Activated naive CD4-positive, alpha-beta T cell treated with anti-CD3 and anti-CD28 coated beads, Interleukin-2, amount 50 U/mL, for 72 hours (primary cell): Measurements from ENCODE around the gene CBX1. TPM values are rescaled to one million over a fixed set of nuclear protein-coding genes. Genes with fewer than 3 reads are reported as not detected.

ENCODE experiments used
- ATAC-seq, 2 donors: fragments of 150-1000 bp; cut with Tn5 transposase; 2 replicates each; pipeline ENCODE4 v1.10.0; 2021; ENCODE audit warnings: mild to moderate bottlenecking in 2 of 2, moderate library complexity in 2 of 2
- DNase-seq, 2 donors: peaks; one replicate each; pipeline ENCODE4 v3.0.0; 2021 to 2022; ENCODE audit warnings: low spot score in 2 of 2
- H3K27ac Mint-ChIP-seq, 2 donors: one replicate each; pipeline ENCODE4 v1.8.0; 2022; ENCODE audit warnings: mild to moderate bottlenecking in 2 of 2, mixed read lengths in 2 of 2
- H3K36me3 Mint-ChIP-seq, 2 donors: one replicate each; pipeline ENCODE4 v1.8.0; 2022; ENCODE audit warnings: mixed read lengths in 2 of 2
- H3K9me3 Mint-ChIP-seq, 2 donors: one replicate each; pipeline ENCODE4 v1.8.0; 2022; ENCODE audit warnings: mixed read lengths in 2 of 2
- total RNA-seq, 2 donors: library from RNA; stranded (reverse); gene quantifications; one replicate each; pipeline ENCODE4 v1.2.3, GENCODE V29; 2022

The CBX1 gene
- total RNA-seq, 2 donors from 2014 or later = 29.1 to 66.5 TPM

- DNase-seq (no peak), ATAC-seq (no peak)
- Mint-ChIP-seq H3K36me3 (no peaks in the 10 kb centered on the region), H3K27ac (no peak overlapping the region), H3K9me3 (no peaks in the 10 kb centered on the region)
Observed at GRCh38 chr17:48027322-48027981, 73.8 kb downstream of the CBX1 start.

DNA sequence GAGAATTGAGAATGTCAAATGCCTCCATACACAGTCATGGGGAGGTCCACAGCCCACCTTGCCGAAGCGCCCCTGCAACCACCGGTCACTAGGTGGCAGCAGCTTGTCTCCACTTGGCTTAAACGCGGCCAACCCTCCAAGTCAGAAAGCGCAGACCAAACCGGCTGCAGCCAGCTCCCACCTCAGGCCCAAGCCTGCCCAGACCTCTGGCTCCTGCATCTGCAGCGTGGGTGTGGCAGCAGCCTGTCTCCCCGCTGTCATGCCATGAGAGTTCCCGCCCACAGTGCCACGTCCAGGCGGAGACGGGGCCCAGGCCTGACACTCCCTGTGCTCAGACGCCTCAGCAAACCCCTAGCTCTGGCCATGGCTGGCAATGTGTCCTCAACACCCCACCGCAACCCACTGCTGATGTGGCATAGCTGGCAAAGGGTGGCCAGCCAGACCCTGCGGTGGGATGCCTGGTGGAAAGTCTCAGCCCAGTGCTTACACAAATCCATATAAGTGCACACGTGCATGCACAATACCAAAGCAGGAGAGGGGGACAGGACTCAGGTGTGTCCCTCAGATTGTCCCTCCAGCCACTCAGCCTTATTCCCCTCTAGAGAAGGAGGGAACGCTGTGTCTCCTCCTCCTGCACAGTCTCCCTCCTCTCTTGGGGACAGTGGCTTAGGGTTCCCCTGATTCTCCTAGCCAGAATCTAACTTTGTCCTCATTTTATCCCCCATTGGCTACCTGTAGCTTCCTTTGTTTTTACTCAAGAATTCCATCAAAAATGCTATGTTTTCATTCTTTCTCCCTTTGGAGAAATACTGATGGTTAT is 74.6 kb downstream of the CBX1 start:
- no peaks in the 10 kb centered on the region for H3K9me3 Mint-ChIP-seq
- no peak overlapping the region for H3K27ac Mint-ChIP-seq
- H3K36me3 Mint-ChIP-seq = no peaks in the 10 kb centered on the region
- ATAC-seq = peak in 1 of 2 donors; percentile 19
- peak; percentile 67 to 80 for DNase-seq

DNA sequence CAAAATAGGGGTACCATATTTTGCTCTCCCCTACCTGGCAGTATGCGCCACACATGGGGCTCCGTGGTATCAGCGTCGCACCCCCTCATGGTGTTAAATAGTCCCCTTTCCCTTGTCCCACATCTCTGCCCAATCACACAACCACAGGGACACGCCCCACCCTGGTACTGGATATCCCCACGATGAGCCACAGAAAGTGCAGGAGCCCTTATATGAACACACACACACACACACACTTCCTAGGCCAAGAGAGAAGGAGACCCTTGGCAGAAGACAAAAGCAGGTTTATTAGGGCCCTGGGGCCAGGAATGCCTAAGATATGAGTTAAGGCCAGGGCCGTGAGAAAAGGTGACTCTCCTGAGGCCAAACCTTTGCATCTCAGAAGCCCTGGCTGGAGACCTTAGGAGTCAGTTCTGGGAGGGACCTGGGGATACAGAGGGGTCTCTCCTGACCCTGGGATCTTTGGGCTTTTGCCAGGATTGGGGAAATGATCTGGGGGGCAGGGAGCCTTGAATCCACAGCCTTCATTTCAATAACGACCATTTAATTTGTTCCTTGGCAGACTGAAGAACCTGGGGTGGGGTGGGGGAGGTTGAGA is 75.3 kb downstream of the CBX1 start:
- Mint-ChIP-seq H3K36me3 (no peaks in the 10 kb centered on the region), H3K27ac (no peak overlapping the region), H3K9me3 (no peaks in the 10 kb centered on the region)
- DNase-seq (no peak), ATAC-seq (no peak)

DNA sequence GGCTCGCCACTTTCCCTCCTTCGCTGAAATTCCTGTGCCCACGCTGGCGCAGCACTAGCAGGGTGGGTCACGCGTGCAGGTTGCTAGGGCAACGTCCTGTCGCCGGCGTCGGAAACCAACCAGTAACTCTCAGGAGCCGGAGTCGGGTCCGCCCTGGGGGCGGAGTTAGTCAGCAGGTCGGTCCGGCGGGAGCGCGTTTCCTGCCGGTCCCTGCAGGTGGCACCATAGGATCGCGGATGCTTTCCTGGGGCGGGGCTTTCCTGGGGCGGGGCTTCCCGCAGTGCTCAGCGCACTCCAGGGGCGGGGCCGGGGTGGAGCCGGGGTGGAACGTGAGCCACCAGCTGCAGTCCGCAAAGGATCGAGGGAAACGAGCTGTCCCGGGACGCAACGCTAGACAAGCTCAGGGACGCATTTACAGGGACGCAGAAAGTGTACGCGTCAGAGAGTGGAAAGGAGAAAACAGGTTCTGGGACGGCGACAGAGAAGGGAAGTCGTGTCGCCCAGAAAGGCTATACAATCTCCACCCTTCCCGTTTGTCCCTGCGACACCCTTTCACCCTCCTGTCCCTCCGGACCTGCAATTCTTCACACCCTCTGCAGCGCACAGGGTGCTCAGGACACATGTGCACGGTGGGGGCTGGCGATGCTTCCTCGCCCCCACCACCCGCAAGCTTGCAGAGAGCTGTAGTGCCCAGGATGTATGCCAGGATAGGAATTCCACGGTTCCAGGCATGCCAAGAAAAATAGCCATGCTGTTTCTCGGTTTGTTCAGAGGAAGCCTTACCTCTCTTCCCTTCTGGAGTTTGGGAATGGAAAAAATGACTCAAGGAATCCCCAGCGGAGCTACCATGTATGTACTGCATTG is 76.0 kb downstream of the CBX1 start:
- H3K27ac Mint-ChIP-seq = peak overlapping the region in 1 of 2 donors; percentile 65
- peak; percentile 93 to 94 for ATAC-seq
- no peaks in the 10 kb centered on the region for H3K36me3 Mint-ChIP-seq
- peak; percentile 93 to 98 for DNase-seq
- H3K9me3 Mint-ChIP-seq = no peaks in the 10 kb centered on the region

DNA sequence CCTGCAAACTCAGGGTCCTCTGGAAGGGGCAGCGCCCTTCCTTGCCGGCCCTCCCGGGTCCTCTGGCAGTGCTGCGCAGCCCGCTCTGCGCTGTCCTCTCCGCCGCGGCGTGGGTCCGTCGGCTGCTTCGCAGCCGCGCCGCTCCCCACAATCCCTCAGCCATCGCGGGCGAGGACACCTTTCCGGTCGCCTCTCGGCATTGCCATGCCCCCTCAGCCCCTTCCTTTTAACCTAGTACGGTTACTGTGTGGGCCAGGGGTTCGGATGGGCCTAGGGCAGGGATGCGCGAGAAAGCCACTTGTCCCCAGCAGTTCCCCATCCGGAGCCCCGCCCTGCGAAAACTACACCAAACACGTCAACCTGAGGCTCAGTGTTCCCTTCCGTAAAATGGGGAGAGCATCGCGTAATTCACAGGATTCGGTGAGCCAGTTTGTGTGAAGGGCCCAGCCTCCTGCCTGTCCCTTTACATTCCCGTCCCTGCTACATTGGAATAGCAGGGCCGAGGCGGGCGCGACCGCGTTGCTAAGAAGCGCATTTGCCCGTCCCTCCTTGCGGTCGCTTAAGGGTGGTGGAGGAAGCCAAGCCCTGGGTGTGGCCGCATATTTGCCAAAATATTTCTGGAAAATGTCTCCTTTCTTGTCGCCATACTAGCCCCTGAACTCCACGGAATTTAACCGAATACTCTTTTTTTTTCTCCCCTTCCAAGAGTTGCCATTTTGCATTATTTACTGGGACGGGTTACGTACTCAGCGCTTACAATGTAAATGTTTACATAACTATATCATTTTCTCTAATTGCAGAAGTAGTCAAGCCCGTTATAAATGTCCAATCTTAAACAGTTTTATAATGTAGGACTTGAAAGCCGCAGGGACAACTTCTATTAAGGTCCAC is 76.9 kb downstream of the CBX1 start:
- Mint-ChIP-seq H3K9me3 (no peaks in the 10 kb centered on the region), H3K27ac (peak overlapping the region in 1 of 2 donors; percentile 65), H3K36me3 (no peaks in the 10 kb centered on the region)
- ATAC-seq (peak in 1 of 2 donors; percentile 13), DNase-seq (peak in 1 of 2 donors; percentile 44)

DNA sequence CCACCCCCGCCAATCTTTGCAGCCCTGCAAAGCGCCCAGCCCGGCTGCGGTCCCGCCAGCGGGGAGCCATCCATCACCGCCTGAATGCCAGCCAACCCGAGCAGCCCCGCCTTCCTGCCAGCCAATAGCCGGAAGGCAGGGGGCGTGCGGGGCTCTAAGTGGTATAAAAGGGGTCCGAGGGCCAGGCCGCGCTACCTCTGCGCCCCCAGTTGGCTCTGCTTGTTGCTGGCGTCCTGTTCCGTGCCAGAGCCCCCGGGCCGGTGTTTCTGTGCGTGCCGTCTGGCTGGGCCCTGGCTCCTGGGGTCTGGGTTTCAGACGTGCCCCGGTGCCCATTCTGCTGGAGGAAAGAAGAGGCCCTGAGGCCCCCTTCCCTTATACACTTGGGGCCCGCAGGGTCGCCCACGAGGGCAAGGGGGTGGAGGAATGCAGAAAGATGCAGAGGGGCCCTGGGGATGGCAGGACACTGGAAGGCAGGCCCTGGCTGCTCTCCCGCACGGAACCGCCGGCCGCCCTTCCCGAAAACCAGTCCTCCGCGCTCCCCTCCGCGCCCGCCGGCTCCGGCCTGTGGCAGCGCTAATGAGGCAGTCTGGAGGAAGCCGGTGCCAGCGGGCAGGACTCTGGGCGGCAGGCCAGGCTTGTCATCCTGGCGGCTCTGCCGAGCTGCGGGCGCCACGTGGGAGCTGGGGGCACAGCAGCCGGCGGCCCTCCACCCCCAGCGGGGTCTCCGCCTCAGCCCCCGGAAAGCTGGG is 77.7 kb downstream of the CBX1 start:
- Mint-ChIP-seq H3K36me3 (no peaks in the 10 kb centered on the region), H3K27ac (no peak overlapping the region), H3K9me3 (no peaks in the 10 kb centered on the region)
- DNase-seq = peak in 1 of 2 donors; percentile 51
- peak; percentile 8 to 22 for ATAC-seq

DNA sequence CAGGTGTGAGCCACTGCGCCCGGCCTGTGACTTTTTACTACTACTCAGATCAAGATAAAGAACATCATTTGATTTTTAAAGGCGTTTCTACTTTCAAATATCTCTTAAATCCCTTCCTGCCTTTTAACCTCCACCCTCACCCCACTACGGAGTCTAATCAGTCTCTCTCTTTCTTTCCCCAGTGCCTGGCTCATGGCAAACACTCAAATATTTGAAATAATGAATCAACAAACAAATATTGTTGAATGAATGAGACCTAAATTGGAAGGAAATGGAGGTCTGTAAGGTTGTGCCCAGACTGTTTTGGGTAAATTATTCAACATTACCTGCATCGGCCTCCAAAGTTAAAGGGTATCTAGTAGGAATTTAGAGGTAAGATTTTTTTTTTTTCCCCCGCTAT is 78.4 kb downstream of the CBX1 start:
- ATAC-seq (no peak), DNase-seq (no peak)
- no peaks in the 10 kb centered on the region for H3K36me3 Mint-ChIP-seq
- H3K9me3 Mint-ChIP-seq = no peaks in the 10 kb centered on the region
- no peak overlapping the region for H3K27ac Mint-ChIP-seq

- no peaks in the 10 kb centered on the region for H3K36me3 Mint-ChIP-seq
- H3K27ac Mint-ChIP-seq = no peak overlapping the region
- DNase-seq (no peak), ATAC-seq (no peak)
- no peaks in the 10 kb centered on the region for H3K9me3 Mint-ChIP-seq
Observed at GRCh38 chr17:48021934-48022333, 79.3 kb downstream of the CBX1 start.

Other genes with a start within 250 kb of the CBX1 start
- gene SP2, start 205.2 kb downstream of the CBX1 start, total RNA-seq = 10 to 100 TPM; 16.4 to 28.9 TPM
- gene PNPO, start 159.9 kb downstream of the CBX1 start, total RNA-seq = 10 to 100 TPM; 38.3 to 40.0 TPM
- not detected for gene PRR15L, start 143.6 kb downstream of the CBX1 start, total RNA-seq
- gene CDK5RAP3, start 130.4 kb downstream of the CBX1 start, total RNA-seq = 100 to 1,000 TPM; 185 to 221 TPM
- 1 to 10 TPM; 1.3 to 3.6 TPM for gene COPZ2, start 63.7 kb downstream of the CBX1 start, total RNA-seq
- gene NFE2L1, start 53.1 kb downstream of the CBX1 start, total RNA-seq = 10 to 100 TPM; 81.9 to 92.5 TPM
- gene SNX11, start 6.3 kb upstream of the CBX1 start, total RNA-seq = 10 to 100 TPM; 15.4 to 24.5 TPM